ENCODE results near the gene TMEM131.
"Not testable (repeated sequence)": the region's sequence is repeated elsewhere in the genome, so short reads cannot be mapped to it uniquely, and the experiment has no call there.

The TMEM131 gene

DNA sequence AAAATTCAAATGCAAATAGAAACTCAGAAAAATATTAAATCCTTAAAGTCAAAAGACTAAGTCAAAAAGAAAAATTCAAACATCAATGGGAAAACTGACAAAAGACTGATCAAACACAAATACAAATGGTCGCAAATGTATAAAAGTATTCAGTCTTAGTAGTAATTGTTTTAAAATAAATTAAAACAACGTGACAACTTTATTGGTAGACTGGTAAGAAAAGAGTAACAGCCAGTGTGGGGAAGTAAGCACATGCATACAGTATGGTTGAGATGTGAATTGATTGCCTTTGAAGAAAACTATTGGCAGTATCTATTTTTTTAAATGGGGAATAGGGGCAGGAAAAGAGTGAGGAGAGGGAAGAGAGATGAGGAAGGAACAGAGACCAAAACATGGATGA, 9.8 kb downstream of the TMEM131 start:
- no peak for DNase-seq

DNA sequence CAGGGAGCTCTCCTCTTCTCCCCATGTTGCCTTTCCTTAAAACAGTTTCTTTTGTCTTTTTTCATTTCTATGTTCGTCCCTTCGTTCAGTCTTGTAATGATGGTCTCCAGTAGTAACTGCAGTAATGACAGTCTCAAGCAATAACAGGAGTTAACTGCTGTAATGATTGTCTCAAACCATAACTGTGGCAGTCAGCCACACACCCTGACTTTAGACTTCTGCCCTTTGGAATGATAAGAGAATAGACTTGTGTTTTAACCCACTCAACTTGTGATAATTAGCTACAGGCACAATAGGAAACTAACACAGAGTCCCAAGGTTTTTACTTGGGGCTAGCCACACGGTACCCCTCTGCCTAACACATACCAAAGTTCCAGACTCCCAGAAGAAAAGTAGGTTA, 12.1 kb downstream of the TMEM131 start:
- no peak for DNase-seq

DNA sequence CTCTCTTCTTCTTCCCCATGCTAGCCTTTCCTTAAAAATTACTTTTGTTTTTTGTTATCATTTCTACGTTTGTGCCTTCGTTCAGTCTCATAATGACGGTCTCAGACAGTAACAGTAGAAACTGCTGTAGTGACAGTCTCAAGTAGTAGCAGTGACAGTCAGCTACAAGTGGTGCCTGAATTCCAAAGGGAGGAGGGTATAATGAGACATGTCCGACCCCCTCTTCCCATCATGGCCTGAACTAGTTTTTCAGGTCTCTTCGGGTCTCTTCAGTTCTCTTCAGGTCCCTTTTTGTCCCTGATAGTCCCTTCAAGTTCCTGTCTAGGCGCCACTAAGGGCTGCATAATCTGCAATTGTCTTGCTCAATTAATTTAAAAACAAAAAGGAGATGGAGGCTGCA, 12.6 kb downstream of the TMEM131 start:
- no peak for DNase-seq

DNA sequence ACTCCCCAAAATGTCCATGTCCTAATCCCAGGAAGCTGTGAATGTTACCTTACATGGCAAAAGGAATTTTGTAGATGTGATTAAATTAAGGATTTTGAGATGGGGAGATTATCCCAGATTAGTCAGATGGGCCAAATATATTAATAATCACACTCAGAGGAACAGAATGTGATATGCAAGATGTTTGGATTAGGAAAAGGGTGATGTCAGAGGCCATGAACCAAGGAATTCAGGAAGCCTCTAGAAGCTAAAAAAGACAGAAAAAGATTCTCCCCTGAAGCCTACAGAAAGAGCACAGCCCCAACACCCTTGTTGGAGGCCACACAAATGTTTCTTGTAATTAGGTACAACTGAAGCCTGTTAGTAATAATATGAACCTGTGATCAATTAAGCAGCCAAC, 13.1 kb downstream of the TMEM131 start:
- no peak for DNase-seq

DNA sequence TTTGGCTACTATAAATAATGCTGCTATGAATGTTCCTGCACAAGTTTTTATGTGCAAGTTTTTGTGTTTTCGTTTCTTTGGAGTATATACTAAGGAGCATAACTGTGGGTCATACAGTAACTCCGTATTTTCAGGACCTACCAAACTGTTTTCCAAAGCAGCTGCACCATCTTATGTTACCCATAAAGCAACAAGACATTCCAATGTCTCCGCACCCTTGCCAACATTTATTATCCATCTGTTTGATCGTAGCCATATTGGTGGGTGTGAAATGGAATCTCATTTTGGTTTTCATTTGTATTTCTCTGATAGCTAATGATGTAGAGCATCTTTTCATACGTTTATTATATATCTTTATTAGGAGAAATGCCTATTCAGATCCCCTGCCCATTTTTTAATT, 13.8 kb downstream of the TMEM131 start:
- no peak for DNase-seq

DNA sequence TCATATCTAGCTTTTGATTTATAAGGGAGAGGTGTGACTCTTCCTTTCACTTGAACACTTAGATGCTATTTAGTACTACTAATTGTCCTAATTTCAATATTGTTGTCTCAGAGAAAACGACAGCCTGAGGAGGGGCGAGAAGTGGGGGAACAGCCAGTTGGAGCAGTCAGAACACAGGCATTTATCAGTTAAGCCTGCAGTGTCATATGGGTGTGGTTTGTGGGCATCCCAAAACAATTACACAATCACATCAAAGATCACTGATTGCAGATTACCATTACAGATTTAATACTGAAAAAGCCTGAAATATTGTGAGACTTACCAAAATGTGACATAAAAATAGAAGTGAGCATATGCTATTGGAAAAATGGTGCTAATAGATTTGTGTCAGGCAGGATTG, 15.8 kb downstream of the TMEM131 start:
- no peak for DNase-seq

DNA sequence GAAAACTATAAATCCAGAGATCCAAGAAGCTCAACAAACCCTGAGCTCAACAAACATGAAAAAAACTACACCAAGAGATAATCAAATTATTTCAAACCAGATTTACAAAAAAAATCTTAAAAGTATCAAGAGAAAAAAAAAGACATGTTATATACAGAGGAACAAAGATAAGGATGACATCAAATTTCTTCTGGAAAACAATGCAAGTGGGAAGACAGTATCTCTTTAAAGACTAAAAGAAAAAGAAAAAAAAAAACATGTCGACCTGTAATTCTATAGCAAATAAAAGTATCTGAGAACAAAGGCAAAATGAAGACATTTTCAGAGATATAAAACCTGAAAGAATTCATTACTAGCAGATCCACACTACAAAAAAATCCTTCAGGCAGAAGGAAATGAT, 21.3 kb downstream of the TMEM131 start:
- DNase-seq: no peak

DNA sequence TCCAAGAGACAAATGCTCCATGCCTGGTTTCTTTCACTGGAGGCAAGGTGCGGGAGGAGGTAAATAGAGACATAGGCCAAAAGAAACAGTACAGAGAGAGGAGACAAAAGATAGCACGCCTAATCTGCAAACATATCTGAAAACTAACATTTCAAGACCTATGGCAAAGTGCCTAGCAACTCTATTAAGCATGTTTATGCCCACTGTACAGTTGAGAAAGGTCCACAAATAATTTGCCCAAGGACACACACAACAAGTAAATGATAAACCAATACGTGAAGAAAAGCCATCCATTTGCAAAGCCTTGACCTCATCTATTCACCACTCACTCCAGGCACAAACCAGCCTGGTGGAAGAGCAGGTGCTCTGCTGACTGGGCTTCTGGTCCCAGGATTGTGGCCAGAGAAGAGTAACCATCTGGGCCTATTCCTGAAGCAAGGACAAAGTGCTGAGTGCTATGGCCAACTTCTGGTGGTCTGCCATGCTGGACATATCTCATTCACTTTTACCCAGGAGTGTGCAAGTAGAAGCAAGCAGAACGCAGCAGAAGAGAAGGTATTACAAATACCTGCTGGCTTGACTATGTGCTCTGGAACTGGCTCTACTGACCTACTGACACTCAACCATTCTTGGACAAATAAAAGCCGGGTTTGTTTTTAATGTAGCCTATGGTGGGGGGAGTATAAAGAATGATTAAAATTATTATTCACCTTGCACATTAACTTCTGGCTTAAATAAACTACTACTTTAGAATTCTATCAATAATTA, 25.3 kb downstream of the TMEM131 start:
- DNase-seq: no peak

DNA sequence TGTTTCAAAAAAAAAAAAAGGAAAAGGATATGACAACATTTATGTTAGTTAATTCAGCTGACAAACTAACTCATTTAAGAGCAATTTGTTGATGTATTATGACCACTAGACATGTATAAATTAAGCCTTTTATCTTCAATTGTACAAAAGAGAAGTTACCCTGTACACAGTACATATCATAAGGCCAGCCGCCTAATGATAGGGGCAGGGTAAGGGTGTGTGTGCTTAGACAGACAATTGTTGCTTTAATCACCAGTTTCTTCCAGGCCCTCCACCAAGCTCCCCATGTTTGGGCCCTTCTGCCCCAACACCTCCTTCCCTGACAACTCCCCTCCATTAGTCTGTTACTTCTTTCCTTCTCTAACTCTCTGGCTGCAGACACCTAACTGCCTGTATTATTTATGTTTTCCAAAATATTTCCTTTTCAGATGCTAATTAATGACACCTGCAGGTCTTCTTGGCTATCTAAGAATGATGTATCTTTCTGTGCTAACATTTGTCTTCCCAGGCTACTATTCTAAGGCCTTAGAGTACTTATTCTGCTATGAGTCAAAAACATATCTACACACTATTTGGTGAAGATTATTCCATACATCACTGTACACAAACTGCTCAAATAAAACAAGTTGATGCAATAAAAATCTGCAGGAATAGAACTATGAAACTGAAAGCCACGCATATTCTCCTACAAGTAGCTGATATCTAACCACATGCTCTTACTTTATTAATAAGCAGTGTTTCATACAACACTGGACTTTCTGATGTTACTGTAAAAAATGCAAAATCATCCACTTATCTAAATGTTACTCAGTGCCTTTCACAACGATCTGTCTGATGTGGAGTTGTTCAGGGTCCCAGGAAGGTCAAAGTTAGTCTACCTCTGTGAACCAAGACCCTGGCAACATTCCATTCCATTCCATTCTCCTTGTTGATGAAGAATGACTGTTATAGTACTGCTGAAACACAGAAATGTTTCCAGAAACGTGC, 26.4 kb downstream of the TMEM131 start:
- no peak for DNase-seq

DNA sequence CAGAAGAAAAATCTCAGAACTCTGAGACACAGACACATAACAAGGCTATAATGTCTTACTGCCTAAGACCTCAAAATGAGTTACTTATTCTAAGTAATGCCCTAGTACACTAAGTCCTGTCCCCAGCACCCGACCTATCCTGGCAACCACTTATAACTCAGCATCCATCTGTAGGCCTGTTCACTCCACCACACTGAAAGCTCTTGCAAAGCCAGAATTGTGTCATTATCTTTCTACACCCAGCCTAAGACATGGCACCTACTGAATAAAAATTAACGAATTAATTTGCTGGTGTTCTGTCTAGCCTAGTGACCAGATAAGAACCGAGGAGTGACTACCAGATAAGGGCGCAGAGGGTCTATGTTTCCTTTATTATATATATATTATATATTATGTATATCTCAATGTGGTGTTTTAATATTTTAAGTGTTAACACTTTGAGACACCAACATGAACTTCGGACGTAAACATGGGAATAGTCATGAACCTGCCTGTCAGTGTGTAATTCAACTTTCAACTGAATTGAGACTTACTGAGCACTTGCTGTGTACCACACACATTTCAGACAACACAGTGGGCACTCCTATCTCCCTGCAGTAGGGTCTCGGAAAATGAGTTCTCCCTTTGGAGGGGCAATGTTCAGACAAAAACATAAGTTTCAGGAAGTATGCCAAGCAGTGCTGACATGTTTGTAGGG, 27.7 kb downstream of the TMEM131 start:
- no peak for DNase-seq

DNA sequence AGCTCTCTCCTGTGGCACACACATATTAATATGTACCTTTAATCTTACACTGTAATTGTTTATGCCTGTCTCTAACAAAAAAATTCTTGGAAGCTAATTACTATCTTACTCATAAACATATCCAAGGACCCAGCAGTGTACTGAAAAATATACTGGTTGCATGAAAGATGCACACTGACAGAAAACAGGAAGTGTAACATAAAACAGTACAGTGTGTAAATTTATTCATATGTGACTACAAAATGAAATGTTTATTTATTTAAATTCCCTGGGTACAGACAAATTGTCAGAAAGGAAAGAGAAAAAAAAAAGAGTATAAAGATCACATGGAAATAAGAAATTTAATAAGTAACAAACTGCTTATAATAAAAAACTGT, 28.5 kb downstream of the TMEM131 start:
- no peak for DNase-seq

DNA sequence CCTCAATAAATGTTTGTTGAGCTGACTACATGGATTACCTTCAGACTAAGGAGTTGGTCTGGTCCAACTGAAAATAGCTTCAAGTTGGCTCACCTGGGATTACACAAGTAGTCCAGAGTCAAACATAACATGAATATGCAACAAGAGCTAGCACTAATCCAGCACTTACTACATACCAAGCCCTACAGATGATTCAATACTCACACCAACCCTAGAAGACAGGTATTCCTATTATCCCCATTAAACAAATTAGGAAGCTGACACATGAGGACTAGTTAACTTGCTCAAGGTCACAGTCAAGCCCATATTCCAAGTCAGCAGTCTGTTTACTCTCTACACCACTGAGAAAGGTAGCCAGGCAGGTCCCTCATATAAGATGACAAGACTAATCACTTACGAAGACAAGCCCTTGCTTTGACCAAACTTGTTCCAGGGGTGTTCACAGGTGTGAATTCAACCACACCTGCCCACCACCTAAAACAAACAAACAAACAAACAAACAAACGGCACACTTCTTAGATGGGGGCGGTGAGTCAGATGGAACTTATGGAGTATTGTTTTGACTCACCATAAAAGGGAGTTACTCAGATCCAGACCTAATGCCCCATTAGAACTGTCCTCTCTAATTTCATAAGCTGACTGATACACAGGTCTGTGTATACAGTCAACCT, 29.1 kb downstream of the TMEM131 start:
- no peak for DNase-seq

DNA sequence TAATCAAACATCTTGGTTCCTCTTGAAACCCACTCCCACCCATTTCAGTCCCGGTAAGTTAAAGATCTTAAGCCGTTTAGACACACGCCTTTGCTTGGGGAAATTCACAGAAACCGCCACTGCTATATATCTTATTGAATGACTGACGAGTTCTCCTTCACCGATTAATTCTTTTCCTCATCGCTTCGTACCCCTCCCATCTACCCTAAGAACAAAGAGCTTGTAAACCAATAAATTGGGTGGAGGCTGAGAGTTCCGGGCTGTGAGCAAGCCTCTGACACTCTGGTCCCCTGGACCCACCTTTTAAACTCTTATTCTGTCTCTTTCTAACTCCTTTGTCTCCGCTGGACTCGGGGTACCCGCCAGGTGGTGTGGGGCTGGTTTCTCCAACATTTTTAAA, 30.6 kb downstream of the TMEM131 start:
- DNase-seq: no peak

DNA sequence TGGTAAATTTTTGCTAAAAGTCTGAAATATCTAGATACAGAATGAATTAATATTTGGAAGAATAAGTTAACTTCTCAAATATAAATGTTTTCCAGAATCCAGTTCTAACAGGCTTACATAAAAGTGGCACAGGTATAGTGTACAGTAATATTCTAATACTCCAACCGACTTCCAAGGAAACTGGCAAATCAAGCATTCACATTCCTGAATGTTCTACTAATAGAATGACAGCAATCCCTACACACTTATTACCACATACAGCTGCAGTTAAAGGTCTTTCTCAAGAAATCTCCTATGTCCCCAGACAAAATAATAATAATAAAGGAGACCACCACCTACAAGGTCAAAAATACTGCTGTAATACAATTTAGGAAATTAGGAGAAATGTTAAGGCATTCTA, 31.9 kb downstream of the TMEM131 start:
- DNase-seq: no peak

DNA sequence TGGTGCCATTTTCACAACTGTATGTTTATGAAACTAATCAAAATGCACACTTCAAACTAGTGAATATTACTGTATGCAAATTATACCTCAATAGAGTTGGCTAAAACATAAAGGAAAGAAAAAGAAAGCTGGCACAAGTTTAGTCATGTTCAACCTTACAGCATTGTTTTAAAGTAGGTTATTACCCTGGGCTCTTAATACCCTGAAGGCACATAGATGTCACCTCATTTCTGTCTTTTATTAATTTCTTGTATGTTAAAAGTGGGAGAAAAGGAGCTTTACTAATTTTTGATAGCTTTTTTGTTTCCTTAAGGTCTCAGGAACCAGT, 32.7 kb downstream of the TMEM131 start:
- DNase-seq: no peak

DNA sequence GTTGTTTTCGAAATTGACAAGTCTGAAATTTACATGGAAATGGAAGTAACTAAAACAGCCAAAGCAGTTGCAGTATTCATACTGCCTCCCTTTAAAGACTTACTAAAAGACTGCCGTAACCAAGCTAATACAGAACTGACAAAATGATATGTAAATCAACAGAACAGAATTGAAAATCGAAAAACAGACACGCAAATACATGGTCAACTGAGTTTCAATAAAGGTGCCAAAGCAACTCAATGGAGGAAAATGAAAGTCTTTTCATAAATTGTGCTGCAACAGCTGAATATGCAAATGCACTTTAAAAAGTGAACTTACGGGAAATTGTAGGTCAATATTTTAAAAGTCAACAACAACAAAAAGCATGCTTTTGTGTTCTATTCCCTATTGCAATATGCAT, 34.2 kb downstream of the TMEM131 start:
- no peak for DNase-seq

DNA sequence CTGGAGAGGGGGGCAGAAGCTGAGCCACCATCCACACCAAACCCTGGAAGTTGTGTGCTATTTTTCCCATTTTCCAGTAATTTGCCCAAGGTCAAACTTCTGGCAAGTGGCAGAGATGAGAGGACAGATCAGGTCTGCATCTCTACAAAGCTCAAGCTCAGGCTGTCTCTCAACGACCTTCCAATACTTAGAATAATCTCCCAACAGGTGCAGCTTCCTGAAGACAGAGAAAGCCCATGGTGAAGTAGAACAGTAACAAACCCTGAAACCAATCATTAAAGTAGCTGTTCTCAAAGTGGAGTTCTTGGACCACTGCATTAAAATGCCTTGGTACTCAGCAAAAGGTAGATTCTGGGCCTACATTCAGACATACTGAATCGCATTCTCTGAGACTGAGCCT, 37.6 kb downstream of the TMEM131 start:
- no peak for DNase-seq

DNA sequence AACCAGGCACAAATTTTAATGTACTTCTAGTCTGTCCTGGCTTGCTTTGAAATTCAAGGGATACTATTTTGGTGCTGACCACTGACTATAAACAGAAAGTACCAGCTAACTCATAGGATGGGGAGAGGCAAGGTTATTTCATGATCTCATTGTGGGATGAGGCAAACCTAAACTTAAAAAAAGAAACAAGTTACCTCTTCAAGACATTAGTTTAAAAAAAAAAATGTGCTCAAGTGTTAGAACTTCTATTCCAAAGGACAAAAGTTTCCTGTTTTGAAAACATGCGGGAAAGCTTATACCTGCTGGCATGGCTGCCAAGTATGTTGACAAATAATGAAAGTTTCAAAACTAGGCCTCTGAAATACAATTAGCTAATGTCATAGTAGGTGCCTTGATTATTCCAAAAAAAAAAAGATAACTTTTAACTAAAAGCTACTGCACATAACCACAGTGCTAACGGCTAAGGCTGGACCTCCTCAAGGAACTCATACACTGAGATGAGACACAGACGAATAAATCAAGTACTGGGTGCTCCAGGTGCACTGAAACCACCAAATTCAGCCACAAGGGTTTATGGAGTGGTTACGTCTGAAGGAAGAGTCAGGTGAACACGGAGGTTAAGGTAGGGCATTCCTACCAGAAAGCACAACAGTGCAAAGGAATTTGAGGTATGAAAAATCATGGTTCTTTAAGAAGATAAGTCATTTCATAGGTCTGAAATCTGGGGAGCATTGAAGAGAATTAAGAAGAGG, 38.1 kb downstream of the TMEM131 start:
- DNase-seq: no peak

DNA sequence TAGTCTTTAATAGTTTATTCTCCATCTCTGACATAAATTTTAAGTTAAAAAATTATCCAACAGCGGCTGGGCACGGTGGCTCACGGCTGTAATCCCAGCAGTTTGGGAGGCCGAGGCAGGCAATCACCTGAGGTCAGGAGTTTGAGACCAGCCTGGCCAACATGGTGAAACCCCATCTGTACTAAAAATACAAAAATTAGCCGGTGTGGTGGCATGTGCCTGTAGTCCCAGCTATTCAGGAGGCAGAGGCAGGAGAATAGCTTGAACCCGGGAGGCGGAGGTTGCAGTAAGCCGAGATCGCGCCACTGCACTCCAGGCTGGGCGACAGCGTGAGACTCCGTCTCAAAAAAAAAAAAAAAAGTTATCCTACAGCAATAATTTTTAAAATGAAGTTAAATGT, 39.0 kb downstream of the TMEM131 start:
- not testable (repeated sequence) for DNase-seq

DNA sequence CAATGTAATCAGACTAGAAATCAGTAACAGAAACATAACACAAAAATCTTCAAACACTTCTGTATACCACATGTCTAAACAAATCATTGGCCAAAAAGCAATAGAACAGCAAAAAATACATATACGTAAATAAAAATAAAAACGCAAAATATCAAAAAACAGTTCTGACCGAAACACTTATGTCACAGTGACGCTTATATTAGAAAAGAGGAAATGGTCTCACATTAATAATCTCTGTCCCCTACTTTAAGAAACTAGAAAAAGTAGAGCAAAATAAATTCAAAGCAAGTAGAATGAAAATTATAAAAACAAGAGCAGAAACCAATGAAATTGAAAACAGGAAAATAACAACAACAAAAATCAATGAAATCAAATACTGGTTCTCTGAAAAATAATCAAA, 41.9 kb downstream of the TMEM131 start:
- DNase-seq: no peak

DNA sequence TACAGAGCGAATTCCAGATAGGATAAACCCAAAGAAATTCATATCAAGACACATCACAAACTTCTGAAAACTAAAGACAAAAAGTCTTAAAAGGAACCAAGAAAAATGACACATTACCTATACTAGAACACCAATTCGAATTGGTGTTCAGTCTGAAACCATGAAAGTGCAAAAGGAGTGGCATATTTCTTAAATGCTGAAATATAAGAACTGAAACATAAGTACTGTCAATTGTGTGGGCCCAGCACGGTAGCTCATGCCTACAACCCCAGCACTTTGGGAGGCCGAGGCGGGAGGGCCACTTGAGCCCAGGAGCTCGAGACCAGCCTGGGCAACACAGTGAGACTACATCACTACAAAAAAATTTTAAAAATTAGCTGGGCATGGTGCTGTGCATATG, 43.4 kb downstream of the TMEM131 start:
- DNase-seq: no peak

DNA sequence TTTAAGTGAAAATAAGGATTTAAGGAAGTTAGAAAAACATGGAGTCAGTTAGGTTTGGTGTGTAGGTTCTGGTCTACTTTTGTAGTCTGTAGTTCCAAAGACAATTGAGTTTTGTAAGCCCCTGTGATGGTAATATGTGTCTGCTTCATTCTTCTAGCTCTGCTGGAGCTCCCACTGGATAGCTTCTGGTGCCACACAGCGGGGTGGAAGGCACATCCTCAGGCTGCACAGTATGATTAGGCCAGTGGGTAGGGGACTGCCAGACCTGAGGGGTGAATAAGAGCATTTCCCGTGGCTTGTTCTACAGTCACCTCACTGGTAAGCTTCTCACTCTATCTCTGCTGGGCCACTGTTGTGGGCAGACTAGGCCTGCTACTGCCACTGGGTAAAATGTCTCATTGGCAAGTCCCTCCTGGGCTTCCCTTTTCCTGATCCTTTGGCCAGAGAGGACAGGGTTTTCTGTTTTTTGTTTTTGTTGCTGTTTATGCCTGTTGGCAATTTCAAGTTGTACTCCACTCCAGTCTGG, 44.5 kb downstream of the TMEM131 start:
- no peak for DNase-seq

All from activated naive CD4-positive, alpha-beta T cell treated with anti-CD3 and anti-CD28 coated beads, Interleukin-2, amount 50 U/mL, for 16 hours (primary cell).